ENCODE measurements around the gene BACE2. TPM values are rescaled to one million over a fixed set of nuclear protein-coding genes. Genes with fewer than 3 reads are reported as not detected.

Gene BACE2
- total RNA-seq, 2 donors from 2014 or later: 0.21 to 2.6 TPM

GRCh38 chr21:41317458-41317857 lies 149.5 kb downstream of the BACE2 start:
- ATAC-seq: no peak
- peaks cover 35 to 40% of the 10 kb centered on the region in 2 donors for H3K27me3 Mint-ChIP-seq

GRCh38 chr21:41318218-41318617 lies 150.3 kb downstream of the BACE2 start:
- no peak for ATAC-seq
- no peak overlapping the region for H3K27ac Mint-ChIP-seq
- no peaks in the 10 kb centered on the region for H3K9me3 Mint-ChIP-seq
- no peak for DNase-seq (ENCODE audit: low spot score)
- peaks cover 35 to 37% of the 10 kb centered on the region in 2 donors for H3K27me3 Mint-ChIP-seq
- H3K36me3 Mint-ChIP-seq: no peaks in the 10 kb centered on the region
- H3K4me3 Mint-ChIP-seq: no peak overlapping the region
- no peaks in the 10 kb centered on the region for H3K4me1 Mint-ChIP-seq (ENCODE audit: low read depth in 2 of 2)

More at GRCh38 chr21:41317458-41317857, 149.5 kb downstream of the BACE2 start:
- no peak for DNase-seq (ENCODE audit: low spot score)
- Mint-ChIP-seq H3K4me3 (no peak overlapping the region), H3K36me3 (no peaks in the 10 kb centered on the region), H3K9me3 (no peaks in the 10 kb centered on the region), H3K27ac (no peak overlapping the region), H3K4me1 (ENCODE audit: low read depth in 2 of 2) (no peaks in the 10 kb centered on the region)

GRCh38 chr21:41319273-41319672 lies 151.3 kb downstream of the BACE2 start:
- Mint-ChIP-seq H3K9me3 (no peaks in the 10 kb centered on the region), H3K4me1 (ENCODE audit: low read depth in 2 of 2) (no peaks in the 10 kb centered on the region), H3K27ac (no peak overlapping the region), H3K36me3 (no peaks in the 10 kb centered on the region), H3K4me3 (no peak overlapping the region), H3K27me3 (peaks cover 34 to 37% of the 10 kb centered on the region in 2 donors)
- ATAC-seq (no peak), DNase-seq (ENCODE audit: low spot score) (no peak)

- H3K27ac Mint-ChIP-seq: no peak overlapping the region
- no peaks in the 10 kb centered on the region for H3K36me3 Mint-ChIP-seq
- H3K4me3 Mint-ChIP-seq: no peak overlapping the region
- H3K4me1 Mint-ChIP-seq (ENCODE audit: low read depth in 2 of 2): no peaks in the 10 kb centered on the region
- no peaks in the 10 kb centered on the region for H3K9me3 Mint-ChIP-seq
- DNase-seq (ENCODE audit: low spot score): no peak
- peaks cover 15 to 20% of the 10 kb centered on the region in 2 donors for H3K27me3 Mint-ChIP-seq
- ATAC-seq: no peak
Measured at GRCh38 chr21:41321211-41321907, 153.4 kb downstream of the BACE2 start.

GRCh38 chr21:41321908-41322495 lies 154.0 kb downstream of the BACE2 start:
- Mint-ChIP-seq H3K36me3 (no peaks in the 10 kb centered on the region), H3K4me3 (no peak overlapping the region), H3K27ac (no peak overlapping the region), H3K27me3 (peaks cover 15 to 20% of the 10 kb centered on the region in 2 donors), H3K4me1 (ENCODE audit: low read depth in 2 of 2) (no peaks in the 10 kb centered on the region), H3K9me3 (no peaks in the 10 kb centered on the region)
- ATAC-seq (no peak), DNase-seq (ENCODE audit: low spot score) (no peak)

- ATAC-seq: no peak
- no peaks in the 10 kb centered on the region for H3K9me3 Mint-ChIP-seq
- H3K27ac Mint-ChIP-seq: no peak overlapping the region
- no peak for DNase-seq (ENCODE audit: low spot score)
- H3K4me1 Mint-ChIP-seq (ENCODE audit: low read depth in 2 of 2): no peaks in the 10 kb centered on the region
- H3K36me3 Mint-ChIP-seq: no peaks in the 10 kb centered on the region
- H3K27me3 Mint-ChIP-seq: peaks cover 9 to 15% of the 10 kb centered on the region in 2 donors
- no peak overlapping the region for H3K4me3 Mint-ChIP-seq
Measured at GRCh38 chr21:41322496-41323382, 154.8 kb downstream of the BACE2 start.

- Mint-ChIP-seq H3K9me3 (no peaks in the 10 kb centered on the region), H3K27ac (no peak overlapping the region), H3K36me3 (no peaks in the 10 kb centered on the region), H3K4me3 (no peak overlapping the region), H3K27me3 (peaks cover 8 to 9% of the 10 kb centered on the region in 2 donors), H3K4me1 (ENCODE audit: low read depth in 2 of 2) (no peaks in the 10 kb centered on the region)
- DNase-seq (ENCODE audit: low spot score) (no peak), ATAC-seq (no peak)
Measured at GRCh38 chr21:41325138-41325912, 157.4 kb downstream of the BACE2 start.

GRCh38 chr21:41326414-41327080 lies 158.6 kb downstream of the BACE2 start:
- H3K4me3 Mint-ChIP-seq: no peak overlapping the region
- H3K36me3 Mint-ChIP-seq: no peaks in the 10 kb centered on the region
- DNase-seq (ENCODE audit: low spot score) (no peak), ATAC-seq (peak in 1 of 2 donors; percentile 24)
- H3K9me3 Mint-ChIP-seq: no peaks in the 10 kb centered on the region
- no peak overlapping the region for H3K27ac Mint-ChIP-seq
- no peaks in the 10 kb centered on the region for H3K4me1 Mint-ChIP-seq (ENCODE audit: low read depth in 2 of 2)
- H3K27me3 Mint-ChIP-seq: peaks cover 13 to 14% of the 10 kb centered on the region in 2 donors

- Mint-ChIP-seq H3K4me1 (ENCODE audit: low read depth in 2 of 2) (no peaks in the 10 kb centered on the region), H3K9me3 (no peaks in the 10 kb centered on the region), H3K27ac (no peak overlapping the region), H3K27me3 (peaks cover 18 to 26% of the 10 kb centered on the region in 2 donors), H3K36me3 (no peaks in the 10 kb centered on the region), H3K4me3 (no peak overlapping the region)
- ATAC-seq (no peak), DNase-seq (ENCODE audit: low spot score) (no peak)
Measured at GRCh38 chr21:41327753-41328152, 159.8 kb downstream of the BACE2 start.

GRCh38 chr21:41328660-41329607 lies 161.0 kb downstream of the BACE2 start:
- H3K4me1 Mint-ChIP-seq (ENCODE audit: low read depth in 2 of 2): no peaks in the 10 kb centered on the region
- DNase-seq (ENCODE audit: low spot score) (no peak), ATAC-seq (no peak)
- H3K27me3 Mint-ChIP-seq: peaks cover 26 to 37% of the 10 kb centered on the region in 2 donors
- H3K27ac Mint-ChIP-seq: no peak overlapping the region
- H3K36me3 Mint-ChIP-seq: peaks cover 7% of the 10 kb centered on the region
- no peaks in the 10 kb centered on the region for H3K9me3 Mint-ChIP-seq
- H3K4me3 Mint-ChIP-seq: no peak overlapping the region
